Activated CD4-positive, CD25-positive, alpha-beta regulatory T cell treated with anti-CD3 and anti-CD28 coated beads, Interleukin-2, amount 50 U/mL, for 16 hours (primary cell): ENCODE results near the gene AADACL4.
A peak's percentile ranks its signal among the peaks of the same experiment; 100 is the strongest.
"Not testable (repeated sequence)": the region's sequence is repeated elsewhere in the genome, so short reads cannot be mapped to it uniquely, and the experiment has no call there.

ENCODE experiments used
- DNase-seq: peaks from one replicate; pipeline ENCODE4 v3.0.0-alpha.2; 2020; ENCODE audit warnings: low read depth, low spot score

AADACL4 gene

DNA sequence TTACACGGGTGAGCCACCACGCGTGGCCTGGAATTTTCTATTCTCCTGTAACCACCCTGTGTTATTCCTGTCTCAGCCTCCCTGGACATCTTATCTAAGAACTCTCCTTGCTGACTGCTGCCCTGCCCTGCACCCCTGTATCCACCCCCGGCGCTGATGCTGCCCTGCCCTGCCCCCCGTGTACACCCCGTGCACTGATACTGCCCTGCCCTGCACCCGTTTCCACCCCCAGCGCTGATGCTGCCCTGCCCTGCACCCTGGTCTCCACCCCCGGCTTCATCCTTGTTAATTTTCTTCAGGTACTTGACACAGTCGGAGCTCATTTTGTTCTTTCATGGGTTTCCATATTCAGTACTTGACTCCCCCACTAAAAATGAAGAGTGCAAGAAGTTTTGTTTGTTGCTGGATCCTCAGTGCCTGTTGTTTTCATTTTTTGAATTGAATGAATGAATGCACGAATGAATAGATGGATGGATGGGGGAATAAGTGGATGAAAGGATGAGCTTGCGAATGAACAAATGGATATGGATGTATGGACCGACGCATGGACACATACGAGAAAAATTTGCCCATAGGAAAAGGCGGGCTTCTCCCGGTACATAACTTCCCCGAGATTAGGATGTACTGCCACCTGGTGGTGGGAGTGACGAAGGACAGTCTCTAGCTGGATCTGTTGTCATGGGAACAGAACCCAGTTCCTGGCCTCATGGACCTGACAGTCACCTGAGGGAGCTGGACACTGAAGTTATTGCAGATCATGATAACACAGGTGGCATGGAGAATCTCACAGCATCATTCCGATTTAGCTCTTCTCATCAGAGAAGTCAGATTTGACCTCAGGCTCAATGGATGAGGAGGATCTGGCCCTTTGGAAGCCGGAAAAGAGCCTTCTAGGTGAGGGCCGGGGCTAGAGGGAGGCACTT is 14.9 kb downstream of the AADACL4 start:
- peak; percentile 55 for DNase-seq

GRCh38 chr1:12661606-12662219 is 17.8 kb downstream of the AADACL4 start:
- DNase-seq = no peak

DNA sequence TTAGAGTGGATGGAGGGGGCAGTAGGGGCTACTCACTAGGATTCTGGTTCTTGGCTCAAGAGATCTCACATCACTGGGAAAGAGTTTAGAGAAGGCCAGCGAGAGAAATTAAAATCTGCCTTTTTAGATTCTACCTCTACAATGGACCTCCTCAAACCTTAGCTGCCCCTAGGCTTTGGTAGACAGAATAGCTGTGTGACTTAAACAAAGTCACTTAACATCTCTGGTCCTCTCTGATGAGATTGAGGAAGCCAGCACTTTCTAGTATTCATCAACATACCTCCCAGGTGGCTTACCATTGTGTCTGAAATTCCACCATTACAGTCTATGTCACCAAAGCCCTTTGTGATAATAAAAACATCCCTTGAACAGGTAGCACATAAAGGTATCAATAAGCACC is 18.7 kb downstream of the AADACL4 start:
- DNase-seq = no peak

GRCh38 chr1:12665511-12665910 is 21.6 kb downstream of the AADACL4 start:
- DNase-seq = no peak

- DNase-seq = no peak
These were observed 22.4 kb downstream of the AADACL4 start for GRCh38 chr1:12666141-12666735.

- DNase-seq = no peak
These were observed 25.7 kb downstream of the AADACL4 start for GRCh38 chr1:12669529-12670068.

- DNase-seq = no peak
These were observed 30.5 kb downstream of the AADACL4 start for GRCh38 chr1:12674358-12674757.

- not testable (repeated sequence) for DNase-seq
These were observed 32.2 kb downstream of the AADACL4 start for GRCh38 chr1:12676122-12676521.

GRCh38 chr1:12677565-12677964 is 33.7 kb downstream of the AADACL4 start:
- no peak for DNase-seq

- DNase-seq = no peak
These were observed 34.5 kb downstream of the AADACL4 start for GRCh38 chr1:12678350-12678749.

GRCh38 chr1:12678820-12679219 is 34.9 kb downstream of the AADACL4 start:
- no peak for DNase-seq

DNA sequence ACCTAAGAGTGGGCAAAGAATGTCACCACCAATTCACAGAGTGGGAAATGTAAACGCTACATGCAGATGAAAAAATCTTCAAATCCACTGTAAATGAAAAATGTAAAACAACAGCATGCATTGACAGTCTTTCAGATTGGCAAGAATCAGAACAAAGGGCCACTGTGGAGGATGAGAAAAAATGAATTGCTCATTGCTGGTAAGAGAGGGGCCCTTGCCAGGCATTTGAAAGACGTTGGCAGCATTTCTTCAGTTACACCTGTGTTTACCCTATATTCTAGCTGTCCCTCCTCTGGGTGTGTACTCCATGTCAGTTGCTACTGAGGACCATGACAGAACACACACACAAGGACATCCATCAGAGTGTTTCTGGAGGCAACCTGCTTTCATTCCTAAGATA is 46.3 kb downstream of the AADACL4 start:
- no peak for DNase-seq

- DNase-seq = no peak
These were observed 49.3 kb downstream of the AADACL4 start for GRCh38 chr1:12692967-12693782.

DNA sequence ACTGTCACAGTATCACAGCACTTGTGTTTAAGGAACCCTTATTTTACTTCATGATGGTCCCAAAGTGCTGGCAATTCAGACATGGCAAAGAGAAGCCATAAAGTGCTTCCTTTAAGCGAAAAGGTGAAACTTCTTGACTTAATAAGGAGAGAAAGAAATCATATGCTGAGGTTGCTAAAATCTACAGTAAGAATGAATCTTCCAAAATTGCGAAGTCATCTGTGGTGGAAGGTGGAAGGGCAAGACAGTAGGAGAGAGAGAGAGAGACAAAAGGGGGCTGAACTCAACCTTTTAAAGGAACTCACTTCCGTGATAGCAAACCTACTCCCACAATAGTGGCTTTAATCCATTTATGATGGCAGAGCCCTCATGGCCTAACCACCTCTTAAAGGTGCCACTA is 52.8 kb downstream of the AADACL4 start:
- no peak for DNase-seq

DNA sequence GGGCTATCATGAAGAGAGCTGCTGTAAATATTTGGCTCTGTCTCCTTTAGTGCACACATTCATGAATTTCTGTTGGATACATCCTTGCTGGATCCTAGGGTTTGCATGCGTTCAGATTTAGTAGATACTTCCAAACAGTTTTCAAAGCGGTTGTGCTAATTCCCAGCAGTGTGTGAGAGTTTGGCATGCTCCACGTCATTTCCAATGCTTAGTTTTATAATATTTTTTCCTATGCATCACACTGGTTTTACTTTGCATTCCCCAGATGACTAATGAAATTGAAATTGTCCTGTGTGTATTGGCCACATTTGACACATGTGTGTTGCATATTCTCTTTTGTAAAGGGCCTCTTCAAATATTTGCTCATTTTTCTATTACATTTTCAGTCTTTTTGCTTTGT is 53.5 kb downstream of the AADACL4 start:
- no peak for DNase-seq

GRCh38 chr1:12703821-12704451 is 60.1 kb downstream of the AADACL4 start:
- DNase-seq = no peak

GRCh38 chr1:12706061-12706460 is 62.2 kb downstream of the AADACL4 start:
- no peak for DNase-seq

- DNase-seq = no peak
These were observed 64.7 kb downstream of the AADACL4 start for GRCh38 chr1:12708396-12709090.

DNA sequence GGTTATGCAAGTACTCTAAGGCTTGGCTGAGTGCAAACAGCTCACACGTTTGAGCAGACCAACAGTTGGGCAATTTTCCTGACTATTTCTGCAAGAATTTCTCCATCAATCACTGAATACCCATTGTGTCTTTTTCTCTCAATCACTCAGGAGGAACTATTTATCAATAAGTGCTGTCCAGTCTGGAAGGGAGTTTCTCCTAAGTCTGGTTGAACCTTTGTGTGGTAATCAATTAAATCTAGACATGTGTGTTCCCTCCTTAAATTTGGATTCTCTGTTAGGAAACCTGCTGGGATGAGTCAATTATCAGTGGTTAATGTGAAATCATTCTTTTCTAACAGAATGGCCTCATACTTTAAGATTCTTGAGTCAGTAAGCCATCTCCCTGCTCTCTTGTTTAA is 65.2 kb downstream of the AADACL4 start:
- no peak for DNase-seq

DNA sequence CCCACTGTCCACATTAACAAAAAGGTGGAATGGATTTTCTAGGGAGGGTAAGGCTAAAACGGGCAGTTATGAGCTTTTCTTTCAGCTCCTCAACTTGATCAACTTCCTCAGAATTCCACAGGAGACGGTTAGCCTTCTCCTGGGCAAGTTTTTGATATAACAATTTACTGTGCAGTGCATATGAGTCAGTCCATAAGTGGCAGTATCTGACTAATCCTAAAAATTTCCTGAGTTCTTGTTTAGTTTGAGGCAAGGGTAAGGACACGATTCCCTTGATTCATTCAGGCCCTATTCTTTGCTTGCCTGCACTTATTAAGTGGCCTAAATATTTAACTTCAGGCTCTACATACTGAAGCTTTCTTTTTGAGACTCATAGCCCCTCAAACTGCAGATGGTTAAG is 65.8 kb downstream of the AADACL4 start:
- DNase-seq = no peak
